Measurements from ENCODE around the gene OR4A15.

OR4A15 gene

GRCh38 chr11:55367674-55368073 is at the start of gene OR4A15:
Gene OR4A15, plus strand, starts transcription at chr11:55367974. Its CDS starts 0 bp downstream, at chr11:55367974.
- no peak for FAIRE-seq

- FAIRE-seq, result no peak
These were observed 43.3 kb upstream of the OR4A15 start for GRCh38 chr11:55324500-55324899.

- FAIRE-seq, result no peak
These were observed 24.9 kb upstream of the OR4A15 start, which contains the start of gene OR4A16 for GRCh38 chr11:55342901-55343300. Gene OR4A16, plus strand, starts transcription at chr11:55343201. Its CDS starts 0 bp downstream, at chr11:55343201.

- FAIRE-seq, result no peak
These were observed 22.5 kb upstream of the OR4A15 start for GRCh38 chr11:55345306-55345705.

GRCh38 chr11:55349032-55349431 is 18.7 kb upstream of the OR4A15 start:
- no peak for FAIRE-seq

GRCh38 chr11:55357560-55358184 is 10.1 kb upstream of the OR4A15 start:
- no peak for FAIRE-seq

GRCh38 chr11:55401011-55401410 is 33.2 kb downstream of the OR4A15 start:
- FAIRE-seq, result no peak
